Neuronal stem cell (in vitro differentiated cells): ENCODE data around the gene CHST15.

Experiments
- DNase-seq: peaks from one replicate; pipeline ENCODE4 v3.0.0-alpha.2; 2013; ENCODE audit warnings: low spot score
- H2AFZ ChIP-seq: one replicate; pipeline ENCODE4 v1.6.1; 2013; ENCODE audit warnings: mild to moderate bottlenecking, low read length, inconsistent platforms
- H2AK5ac ChIP-seq: 2 replicates; pipeline ENCODE4 v1.6.1; 2013; ENCODE audit warnings: low read depth, mild to moderate bottlenecking, inconsistent platforms, low read length, moderate library complexity, mixed read lengths
- H2BK120ac ChIP-seq: 2 replicates; pipeline ENCODE4 v1.6.1; 2013; ENCODE audit warnings: low read depth, mild to moderate bottlenecking, inconsistent platforms, low read length, moderate library complexity, mixed read lengths
- H2BK12ac ChIP-seq: one replicate; pipeline ENCODE4 v1.6.1; 2013; ENCODE audit warnings: low read length, inconsistent platforms
- H2BK15ac ChIP-seq: 2 replicates; pipeline ENCODE4 v1.6.1; 2013; ENCODE audit warnings: mild to moderate bottlenecking, low read length, inconsistent platforms, mixed read lengths
- H2BK5ac ChIP-seq: one replicate; pipeline ENCODE4 v1.6.1; 2013; ENCODE audit warnings: inconsistent platforms, mild to moderate bottlenecking, low read length, moderate library complexity
- H3K14ac ChIP-seq: one replicate; pipeline ENCODE4 v1.6.1; 2013; ENCODE audit warnings: low read length, inconsistent platforms
- H3K18ac ChIP-seq: 2 replicates; pipeline ENCODE4 v1.6.1; 2013; ENCODE audit warnings: low read length, inconsistent platforms
- H3K23ac ChIP-seq: 2 replicates; pipeline ENCODE4 v1.6.1; 2013; ENCODE audit warnings: low read depth, mild to moderate bottlenecking, mixed read lengths, low read length, inconsistent platforms; ENCODE audit not compliant: poor library complexity
- H3K27ac ChIP-seq: replicated peaks from 3 replicates; pipeline ENCODE4 v1.5.1; 2013; ENCODE audit warnings: low read length, inconsistent platforms
- H3K27me3 ChIP-seq, 3 experiments: 2 replicates each; pipeline ENCODE4 v1.6.1; 2013; ENCODE audit warnings: low read length in 3 of 3, mild to moderate bottlenecking in 2 of 3, inconsistent platforms in 1 of 3, low read depth in 1 of 3, mixed read lengths in 1 of 3, moderate library complexity in 1 of 3; ENCODE audit not compliant: control insufficient read depth in 3 of 3, insufficient read depth in 3 of 3
- H3K36me3 ChIP-seq, 2 donors: replicated peaks in 1 of 2; 2 replicates each; pipeline ENCODE4 v1.6.1; 2013; ENCODE audit warnings: low read length in 2 of 2; ENCODE audit not compliant: control insufficient read depth in 2 of 2, insufficient read depth in 2 of 2
- H3K4ac ChIP-seq: 2 replicates; pipeline ENCODE4 v1.6.1; 2013; ENCODE audit warnings: inconsistent platforms, mild to moderate bottlenecking, low read length, moderate library complexity
- H3K4me1 ChIP-seq, 2 donors: 1 replicate in 1 of 2; 2 replicates in 1 of 2; pipeline ENCODE4 v1.6.1; 2013; ENCODE audit warnings: low read length in 2 of 2, low read depth in 1 of 2; ENCODE audit not compliant: control insufficient read depth in 2 of 2, insufficient read depth in 1 of 2
- H3K4me2 ChIP-seq: one replicate; pipeline ENCODE4 v1.6.1; 2013; ENCODE audit warnings: mild to moderate bottlenecking, low read length, inconsistent platforms; ENCODE audit not compliant: insufficient read depth, poor library complexity, severe bottlenecking
- H3K4me3 ChIP-seq, 2 donors: 2 replicates each; pipeline ENCODE4 v1.5.1; 2013; ENCODE audit warnings: low read length in 2 of 2, mild to moderate bottlenecking in 2 of 2, inconsistent platforms in 1 of 2, moderate library complexity in 1 of 2
- H3K79me1 ChIP-seq: one replicate; pipeline ENCODE4 v1.6.1; 2013; ENCODE audit warnings: low read depth, mild to moderate bottlenecking, inconsistent platforms, low read length, moderate library complexity
- H3K9ac ChIP-seq: one replicate; pipeline ENCODE4 v1.6.1; 2013; ENCODE audit warnings: mild to moderate bottlenecking, low read depth, low read length, inconsistent platforms; ENCODE audit not compliant: poor library complexity
- H3K9me3 ChIP-seq, 2 donors: replicated peaks in 1 of 2; 2 replicates each; pipeline versions ENCODE3 to v1.6.1; 2013; ENCODE audit warnings: low read length in 2 of 2, mild to moderate bottlenecking in 2 of 2, inconsistent platforms in 1 of 2, low read depth in 1 of 2, mixed read lengths in 1 of 2, moderate library complexity in 1 of 2; ENCODE audit not compliant: control insufficient read depth in 2 of 2, insufficient read depth in 1 of 2
- H4K8ac ChIP-seq: one replicate; pipeline ENCODE4 v1.6.1; 2013; ENCODE audit warnings: low read depth, mild to moderate bottlenecking, inconsistent platforms, low read length, moderate library complexity
- H4K91ac ChIP-seq: one replicate; pipeline ENCODE4 v1.6.1; 2013; ENCODE audit warnings: low read length, low read depth, mild to moderate bottlenecking, inconsistent platforms; ENCODE audit not compliant: poor library complexity
- WGBS, 2 donors: extraction: QIAGEN DNeasy Blood & Tissue Kit; methylation state at CpG; one replicate each; pipeline ENCODE4 v1.1.7; 2013; ENCODE audit warnings: missing lambda C conversion rate in 2 of 2, mixed read lengths in 1 of 2; ENCODE audit not compliant: insufficient read length in 2 of 2, insufficient replicate concordance in 1 of 2; ENCODE audit errors: extremely low coverage in 2 of 2; 5-methylcytosine and 5-hydroxymethylcytosine counted together

Gene CHST15

GRCh38 chr10:124032087-124032935, 61.1 kb downstream of the CHST15 start:
- H2BK120ac ChIP-seq: no peak overlapping the region
- no CpG with 5 or more reads among the region's 8 CpGs for WGBS, 2 donors
- H3K4me3 ChIP-seq: no peak overlapping the region
- no peak overlapping the region for H3K4me2 ChIP-seq
- H2AFZ ChIP-seq: no peak overlapping the region
- no peak overlapping the region for H3K18ac ChIP-seq
- H3K36me3 ChIP-seq: peaks cover 0 to 16% of the 10 kb centered on the region in 2 donors
- no peak overlapping the region for H2BK15ac ChIP-seq
- no peak overlapping the region for H2AK5ac ChIP-seq
- H3K27ac ChIP-seq: no peak overlapping the region
- H3K23ac ChIP-seq: no peak overlapping the region
- peaks cover 2 to 8% of the 10 kb centered on the region in 2 donors for H3K4me1 ChIP-seq
- H3K9me3 ChIP-seq: no peaks in the 10 kb centered on the region
- no peak overlapping the region for H4K8ac ChIP-seq
- H3K14ac ChIP-seq: no peak overlapping the region
- no peak overlapping the region for H3K9ac ChIP-seq
- no peaks in the 10 kb centered on the region for H3K79me1 ChIP-seq
- no peak overlapping the region for H2BK12ac ChIP-seq
- H3K27me3 ChIP-seq: no peaks in the 10 kb centered on the region
- DNase-seq: no peak
- H3K4ac ChIP-seq: no peak overlapping the region
- no peak overlapping the region for H4K91ac ChIP-seq
- H2BK5ac ChIP-seq: no peak overlapping the region

GRCh38 chr10:124030492-124031110, 62.8 kb downstream of the CHST15 start:
- no peak overlapping the region for H3K14ac ChIP-seq
- H2BK15ac ChIP-seq: no peak overlapping the region
- no peak overlapping the region for H3K4me2 ChIP-seq
- H3K27me3 ChIP-seq: no peaks in the 10 kb centered on the region
- no peak overlapping the region for H2BK5ac ChIP-seq
- peaks cover under 1 to 4% of the 10 kb centered on the region in 2 donors for H3K4me1 ChIP-seq
- no CpG with 5 or more reads among the region's 15 CpGs for WGBS, 2 donors
- no peak overlapping the region for H2BK120ac ChIP-seq
- H3K4me3 ChIP-seq: no peak overlapping the region
- H3K9me3 ChIP-seq: no peaks in the 10 kb centered on the region
- H3K18ac ChIP-seq: no peak overlapping the region
- no peak for DNase-seq
- H3K27ac ChIP-seq: no peak overlapping the region
- no peak overlapping the region for H3K4ac ChIP-seq
- no peak overlapping the region for H4K91ac ChIP-seq
- no peak overlapping the region for H3K9ac ChIP-seq
- no peaks in the 10 kb centered on the region for H3K79me1 ChIP-seq
- H4K8ac ChIP-seq: no peak overlapping the region
- H2AFZ ChIP-seq: no peak overlapping the region
- H2AK5ac ChIP-seq: no peak overlapping the region
- H3K23ac ChIP-seq: no peak overlapping the region
- no peak overlapping the region for H2BK12ac ChIP-seq
- H3K36me3 ChIP-seq: peaks cover 0 to 8% of the 10 kb centered on the region in 2 donors

- no peaks in the 10 kb centered on the region for H3K79me1 ChIP-seq
- no peak overlapping the region for H2BK12ac ChIP-seq
- no peak overlapping the region for H3K27ac ChIP-seq
- H3K4me1 ChIP-seq: peaks cover 0 to 4% of the 10 kb centered on the region in 2 donors
- no peak overlapping the region for H3K4me3 ChIP-seq
- no peak overlapping the region for H3K4me2 ChIP-seq
- no peak overlapping the region for H2BK15ac ChIP-seq
- no peaks in the 10 kb centered on the region for H3K9me3 ChIP-seq
- H3K14ac ChIP-seq: no peak overlapping the region
- H2BK5ac ChIP-seq: no peak overlapping the region
- H3K9ac ChIP-seq: no peak overlapping the region
- no CpG with 5 or more reads among the region's 8 CpGs for WGBS, 2 donors
- H2BK120ac ChIP-seq: no peak overlapping the region
- no peaks in the 10 kb centered on the region for H3K27me3 ChIP-seq
- no peak overlapping the region for H4K91ac ChIP-seq
- DNase-seq: no peak
- no peak overlapping the region for H2AFZ ChIP-seq
- H3K23ac ChIP-seq: no peak overlapping the region
- H3K36me3 ChIP-seq: peaks cover 0 to 8% of the 10 kb centered on the region in 2 donors
- H3K4ac ChIP-seq: no peak overlapping the region
- H3K18ac ChIP-seq: peak overlapping the region; percentile 74
- H2AK5ac ChIP-seq: peak overlapping the region; percentile 58
- H4K8ac ChIP-seq: no peak overlapping the region
Observed at GRCh38 chr10:124030061-124030460, 63.3 kb downstream of the CHST15 start.

GRCh38 chr10:124029559-124029958, 63.8 kb downstream of the CHST15 start:
- WGBS, 2 donors: no CpG with 5 or more reads among the region's 12 CpGs
- peak overlapping the region; percentile 27 for H2BK15ac ChIP-seq
- no peaks in the 10 kb centered on the region for H3K27me3 ChIP-seq
- no peaks in the 10 kb centered on the region for H3K9me3 ChIP-seq
- no peak overlapping the region for H3K23ac ChIP-seq
- no peak overlapping the region for H2BK5ac ChIP-seq
- H3K4me3 ChIP-seq: no peak overlapping the region
- H4K91ac ChIP-seq: no peak overlapping the region
- H2BK12ac ChIP-seq: no peak overlapping the region
- H2BK120ac ChIP-seq: no peak overlapping the region
- H3K36me3 ChIP-seq: peaks cover 0 to 8% of the 10 kb centered on the region in 2 donors
- no peak overlapping the region for H2AFZ ChIP-seq
- no peak overlapping the region for H3K4ac ChIP-seq
- no peak overlapping the region for H3K27ac ChIP-seq
- H3K4me2 ChIP-seq: no peak overlapping the region
- H3K9ac ChIP-seq: no peak overlapping the region
- H4K8ac ChIP-seq: no peak overlapping the region
- peak overlapping the region; percentile 58 for H2AK5ac ChIP-seq
- H3K79me1 ChIP-seq: no peaks in the 10 kb centered on the region
- no peak overlapping the region for H3K18ac ChIP-seq
- H3K14ac ChIP-seq: no peak overlapping the region
- peaks cover 0 to 4% of the 10 kb centered on the region in 2 donors for H3K4me1 ChIP-seq
- DNase-seq: no peak
